Measurements from ENCODE around the gene C8G. TPM values are rescaled to one million over a fixed set of nuclear protein-coding genes. Genes with fewer than 3 reads are reported as not detected.

C8G gene
- total and polyA plus RNA-seq, 9 of the 15 experiments (the other 6 are each of a cell fraction or from before 2014, with no cell fraction given), result 0.35 to 5.9 (median 2.7) TPM; not detected in 2

DNA sequence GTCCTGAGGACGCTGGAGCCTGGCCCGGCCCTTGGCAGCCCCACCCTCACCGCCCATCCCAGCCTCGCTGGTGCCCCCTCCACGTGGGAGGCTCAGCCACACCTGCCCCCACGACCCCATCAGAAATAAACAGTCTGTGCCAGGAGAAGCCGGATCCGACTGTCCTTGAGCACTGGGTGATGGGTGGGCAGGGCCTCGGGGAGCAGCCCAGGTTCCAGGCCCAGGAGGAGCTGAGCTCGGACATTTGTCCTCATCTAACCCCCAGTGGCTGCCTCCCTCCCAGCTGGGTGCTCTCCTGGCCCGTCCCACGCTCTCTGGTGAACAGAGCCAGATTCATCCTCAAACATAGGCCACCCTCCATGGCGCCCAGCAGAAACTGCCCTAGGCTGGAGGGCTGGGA lies 27.7 kb downstream of the C8G start:
- Histone ChIP-seq H3K27ac (ENCODE audit: extremely low read depth, low read depth, low read length) (no peak overlapping the region), H3K9me3 (replicated peaks; ENCODE audit: control insufficient read depth, insufficient read depth, low read depth, low read length) (no peaks in the 10 kb centered on the region), H3K27me3 (ENCODE audit: control insufficient read depth in 2 of 2, insufficient read depth in 2 of 2, low read length in 2 of 2) (no peaks in the 10 kb centered on the region), H3K9ac (ENCODE audit: insufficient read depth in 1 of 2, low read depth in 2 of 2, low read length in 2 of 2) (peak overlapping the region in 1 of 2 experiments; percentile 73; a peak in 2 of 4 replicates), H3K4me3 (no peak overlapping the region), H3K4me1 (replicated peaks in 1 of 2; ENCODE audit: control insufficient read depth in 2 of 2, insufficient read depth in 2 of 2, low read length in 2 of 2) (peaks cover 0 to 91% of the 10 kb centered on the region in 2 experiments; a peak in 2 of 5 replicates), H3K79me2 (ENCODE audit: control insufficient read depth, insufficient read depth, low read length) (no peaks in the 10 kb centered on the region), H2AFZ (ENCODE audit: low read depth, low read length) (no peak overlapping the region), H3K9me1 (ENCODE audit: control insufficient read depth, insufficient read depth, low read length) (no peaks in the 10 kb centered on the region), H3K4me2 (ENCODE audit: insufficient read depth, low read length) (no peak overlapping the region), H3K36me3 (ENCODE audit: control insufficient read depth, insufficient read depth, low read length) (no peaks in the 10 kb centered on the region), H4K20me1 (replicated peaks; ENCODE audit: control insufficient read depth, insufficient read depth, low read length) (no peaks in the 10 kb centered on the region)
- DNase-seq (ENCODE audit: extremely low read depth in 1 of 4, low spot score in 3 of 4) (no peak), ATAC-seq (no peak), FAIRE-seq (no peak)
- no TSS peak for BruUV-seq (replicated peaks)
- POLR2A ChIA-PET, result no interaction called here
- 44% methylated on average over 11 of the region's 13 CpGs for WGBS (ENCODE audit: insufficient coverage, low coverage, missing lambda C conversion rate)
- in situ Hi-C loops (cut with MboI) (no loop called here), intact Hi-C loops (cut with micrococcal nuclease) (no loop called here)
- CTCF ChIA-PET (ENCODE audit: low intra/inter-chr PET ratio), result no interaction called here
- TF ChIP-seq, protein P1, sequence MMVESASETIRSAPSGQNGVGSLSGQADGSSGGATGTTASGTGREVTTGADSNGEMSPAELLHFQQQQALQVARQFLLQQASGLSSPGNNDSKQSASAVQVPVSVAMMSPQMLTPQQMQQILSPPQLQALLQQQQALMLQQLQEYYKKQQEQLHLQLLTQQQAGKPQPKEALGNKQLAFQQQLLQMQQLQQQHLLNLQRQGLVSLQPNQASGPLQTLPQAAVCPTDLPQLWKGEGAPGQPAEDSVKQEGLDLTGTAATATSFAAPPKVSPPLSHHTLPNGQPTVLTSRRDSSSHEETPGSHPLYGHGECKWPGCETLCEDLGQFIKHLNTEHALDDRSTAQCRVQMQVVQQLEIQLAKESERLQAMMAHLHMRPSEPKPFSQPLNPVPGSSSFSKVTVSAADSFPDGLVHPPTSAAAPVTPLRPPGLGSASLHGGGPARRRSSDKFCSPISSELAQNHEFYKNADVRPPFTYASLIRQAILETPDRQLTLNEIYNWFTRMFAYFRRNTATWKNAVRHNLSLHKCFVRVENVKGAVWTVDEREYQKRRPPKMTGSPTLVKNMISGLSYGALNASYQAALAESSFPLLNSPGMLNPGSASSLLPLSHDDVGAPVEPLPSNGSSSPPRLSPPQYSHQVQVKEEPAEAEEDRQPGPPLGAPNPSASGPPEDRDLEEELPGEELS (CRISPR knock-in tag; IDR thresholded peaks at IDR 0.05; ENCODE audit: borderline replicate concordance), result no peak
- TF ChIP-seq, protein P2, sequence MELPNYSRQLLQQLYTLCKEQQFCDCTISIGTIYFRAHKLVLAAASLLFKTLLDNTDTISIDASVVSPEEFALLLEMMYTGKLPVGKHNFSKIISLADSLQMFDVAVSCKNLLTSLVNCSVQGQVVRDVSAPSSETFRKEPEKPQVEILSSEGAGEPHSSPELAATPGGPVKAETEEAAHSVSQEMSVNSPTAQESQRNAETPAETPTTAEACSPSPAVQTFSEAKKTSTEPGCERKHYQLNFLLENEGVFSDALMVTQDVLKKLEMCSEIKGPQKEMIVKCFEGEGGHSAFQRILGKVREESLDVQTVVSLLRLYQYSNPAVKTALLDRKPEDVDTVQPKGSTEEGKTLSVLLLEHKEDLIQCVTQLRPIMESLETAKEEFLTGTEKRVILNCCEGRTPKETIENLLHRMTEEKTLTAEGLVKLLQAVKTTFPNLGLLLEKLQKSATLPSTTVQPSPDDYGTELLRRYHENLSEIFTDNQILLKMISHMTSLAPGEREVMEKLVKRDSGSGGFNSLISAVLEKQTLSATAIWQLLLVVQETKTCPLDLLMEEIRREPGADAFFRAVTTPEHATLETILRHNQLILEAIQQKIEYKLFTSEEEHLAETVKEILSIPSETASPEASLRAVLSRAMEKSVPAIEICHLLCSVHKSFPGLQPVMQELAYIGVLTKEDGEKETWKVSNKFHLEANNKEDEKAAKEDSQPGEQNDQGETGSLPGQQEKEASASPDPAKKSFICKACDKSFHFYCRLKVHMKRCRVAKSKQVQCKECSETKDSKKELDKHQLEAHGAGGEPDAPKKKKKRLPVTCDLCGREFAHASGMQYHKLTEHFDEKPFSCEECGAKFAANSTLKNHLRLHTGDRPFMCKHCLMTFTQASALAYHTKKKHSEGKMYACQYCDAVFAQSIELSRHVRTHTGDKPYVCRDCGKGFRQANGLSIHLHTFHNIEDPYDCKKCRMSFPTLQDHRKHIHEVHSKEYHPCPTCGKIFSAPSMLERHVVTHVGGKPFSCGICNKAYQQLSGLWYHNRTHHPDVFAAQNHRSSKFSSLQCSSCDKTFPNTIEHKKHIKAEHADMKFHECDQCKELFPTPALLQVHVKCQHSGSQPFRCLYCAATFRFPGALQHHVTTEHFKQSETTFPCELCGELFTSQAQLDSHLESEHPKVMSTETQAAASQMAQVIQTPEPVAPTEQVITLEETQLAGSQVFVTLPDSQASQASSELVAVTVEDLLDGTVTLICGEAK (IDR thresholded peaks at IDR 0.05), result no peak
- TF ChIP-seq, protein P2 (CRISPR knock-in tag; IDR thresholded peaks at IDR 0.05), result no peak
- TF ChIP-seq ZNF24 (IDR thresholded peaks at IDR 0.05), result no peak
- TF ChIP-seq, protein P3, sequence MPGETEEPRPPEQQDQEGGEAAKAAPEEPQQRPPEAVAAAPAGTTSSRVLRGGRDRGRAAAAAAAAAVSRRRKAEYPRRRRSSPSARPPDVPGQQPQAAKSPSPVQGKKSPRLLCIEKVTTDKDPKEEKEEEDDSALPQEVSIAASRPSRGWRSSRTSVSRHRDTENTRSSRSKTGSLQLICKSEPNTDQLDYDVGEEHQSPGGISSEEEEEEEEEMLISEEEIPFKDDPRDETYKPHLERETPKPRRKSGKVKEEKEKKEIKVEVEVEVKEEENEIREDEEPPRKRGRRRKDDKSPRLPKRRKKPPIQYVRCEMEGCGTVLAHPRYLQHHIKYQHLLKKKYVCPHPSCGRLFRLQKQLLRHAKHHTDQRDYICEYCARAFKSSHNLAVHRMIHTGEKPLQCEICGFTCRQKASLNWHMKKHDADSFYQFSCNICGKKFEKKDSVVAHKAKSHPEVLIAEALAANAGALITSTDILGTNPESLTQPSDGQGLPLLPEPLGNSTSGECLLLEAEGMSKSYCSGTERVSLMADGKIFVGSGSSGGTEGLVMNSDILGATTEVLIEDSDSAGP (CRISPR knock-in tag; IDR thresholded peaks at IDR 0.05), result no peak
- TF ChIP-seq ZNF12 (CRISPR knock-in tag; IDR thresholded peaks at IDR 0.05), result no peak
- TF ChIP-seq NFE2 (IDR thresholded peaks at IDR 0.05; ENCODE audit: low read depth), result no peak
- TF ChIP-seq, protein P4, sequence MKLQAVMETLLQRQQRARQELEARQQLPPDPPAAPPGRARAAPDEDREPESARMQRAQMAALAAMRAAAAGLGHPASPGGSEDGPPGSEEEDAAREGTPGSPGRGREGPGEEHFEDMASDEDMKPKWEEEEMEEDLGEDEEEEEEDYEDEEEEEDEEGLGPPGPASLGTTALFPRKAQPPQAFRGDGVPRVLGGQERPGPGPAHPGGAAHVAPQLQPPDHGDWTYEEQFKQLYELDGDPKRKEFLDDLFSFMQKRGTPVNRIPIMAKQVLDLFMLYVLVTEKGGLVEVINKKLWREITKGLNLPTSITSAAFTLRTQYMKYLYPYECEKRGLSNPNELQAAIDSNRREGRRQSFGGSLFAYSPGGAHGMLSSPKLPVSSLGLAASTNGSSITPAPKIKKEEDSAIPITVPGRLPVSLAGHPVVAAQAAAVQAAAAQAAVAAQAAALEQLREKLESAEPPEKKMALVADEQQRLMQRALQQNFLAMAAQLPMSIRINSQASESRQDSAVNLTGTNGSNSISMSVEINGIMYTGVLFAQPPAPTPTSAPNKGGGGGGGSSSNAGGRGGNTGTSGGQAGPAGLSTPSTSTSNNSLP (IDR thresholded peaks at IDR 0.05; ENCODE audit: borderline replicate concordance, low read depth, low read length), result no peak
